ENCODE measurements around the gene CLASRP. TPM values are rescaled to one million over a fixed set of nuclear protein-coding genes. Genes with fewer than 3 reads are reported as not detected.

The CLASRP gene
- total RNA-seq, 3 donors from 2014 or later: 49.9 to 80.3 (median 57.0) TPM

DNA sequence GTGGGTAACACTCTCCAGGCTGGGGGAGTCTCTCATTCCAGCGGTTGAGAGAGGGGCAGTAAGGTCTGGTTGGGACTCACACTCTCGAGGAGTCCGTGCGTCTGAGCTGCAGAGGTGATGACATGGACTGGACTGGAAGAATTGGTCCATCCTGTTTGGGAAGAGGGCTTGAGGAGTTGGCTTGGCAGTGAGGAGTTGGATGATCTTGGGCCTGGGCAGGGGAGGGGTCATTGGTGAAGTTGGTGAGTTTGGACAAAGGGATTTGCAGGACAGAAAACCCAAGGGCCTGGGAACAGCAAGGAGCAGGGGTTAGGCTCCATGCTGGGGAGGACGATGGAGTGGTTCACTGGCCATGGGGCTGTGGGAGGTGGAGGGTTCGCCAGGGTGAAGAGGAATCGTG, 57.9 kb downstream of the CLASRP start:
- H3K36me3 ChIP-seq: no peaks in the 10 kb centered on the region
- no peaks in the 10 kb centered on the region for H3K27me3 ChIP-seq
- peak overlapping the region; percentile 81 to 93 for H3K27ac ChIP-seq
- H3K4me3 ChIP-seq: no peak overlapping the region
- intact Hi-C loops (cut with DNase I; ENCODE audit: low total_unique reads): no loop called here
- DNase-seq (ENCODE audit: low spot score in 2 of 2): no peak
- TF ChIP-seq POLR2AphosphoS5 (IDR thresholded peaks at IDR 0.05): no peak
- no peak for TF ChIP-seq CTCF (IDR thresholded peaks at IDR 0.05)
- no peak for TF ChIP-seq POLR2A (IDR thresholded peaks at IDR 0.05)
- H3K9me3 ChIP-seq: no peaks in the 10 kb centered on the region
- H3K4me1 ChIP-seq: peaks cover 21 to 47% of the 10 kb centered on the region in 2 donors

- H3K4me1 ChIP-seq: peaks cover 21 to 48% of the 10 kb centered on the region in 2 donors
- no peaks in the 10 kb centered on the region for H3K27me3 ChIP-seq
- H3K9me3 ChIP-seq: no peaks in the 10 kb centered on the region
- DNase-seq (ENCODE audit: low spot score in 2 of 2): no peak
- H3K4me3 ChIP-seq: peak overlapping the region in 1 of 3 donors; percentile 31
- TF ChIP-seq POLR2A (IDR thresholded peaks at IDR 0.05): no peak
- TF ChIP-seq POLR2AphosphoS5 (IDR thresholded peaks at IDR 0.05): no peak
- no peak for TF ChIP-seq CTCF (IDR thresholded peaks at IDR 0.05)
- peak overlapping the region; percentile 81 to 93 for H3K27ac ChIP-seq
- H3K36me3 ChIP-seq: no peaks in the 10 kb centered on the region
- intact Hi-C loops (cut with DNase I; ENCODE audit: low total_unique reads): no loop called here
Measured at GRCh38 chr19:45097450-45097775, 58.6 kb downstream of the CLASRP start.

- TF ChIP-seq CTCF (IDR thresholded peaks at IDR 0.05) (no peak), POLR2AphosphoS5 (IDR thresholded peaks at IDR 0.05) (peak in 1 of 3 donors; percentile 46), POLR2A (IDR thresholded peaks at IDR 0.05) (no peak)
- peak overlapping the region in 2 of 3 donors; percentile 7 to 48 for H3K4me3 ChIP-seq
- H3K27ac ChIP-seq: peak overlapping the region; percentile 81 to 93
- no peaks in the 10 kb centered on the region for H3K36me3 ChIP-seq
- no peaks in the 10 kb centered on the region for H3K27me3 ChIP-seq
- peak; percentile 71 to 80 for DNase-seq (ENCODE audit: low spot score in 2 of 2)
- peaks cover 21 to 53% of the 10 kb centered on the region in 2 donors for H3K4me1 ChIP-seq
- no peaks in the 10 kb centered on the region for H3K9me3 ChIP-seq
- intact Hi-C loops (cut with DNase I; ENCODE audit: low total_unique reads): no loop called here
Measured at GRCh38 chr19:45097776-45098520, 59.1 kb downstream of the CLASRP start.

GRCh38 chr19:45098521-45099466, 59.9 kb downstream of the CLASRP start:
- H3K4me1 ChIP-seq: peaks cover 21 to 59% of the 10 kb centered on the region in 2 donors
- intact Hi-C loops (cut with DNase I; ENCODE audit: low total_unique reads): no loop called here
- no peaks in the 10 kb centered on the region for H3K9me3 ChIP-seq
- H3K4me3 ChIP-seq: peak overlapping the region; percentile 2 to 48 (median 7)
- H3K27me3 ChIP-seq: no peaks in the 10 kb centered on the region
- peak overlapping the region; percentile 81 to 93 for H3K27ac ChIP-seq
- TF ChIP-seq POLR2AphosphoS5 (IDR thresholded peaks at IDR 0.05): no peak
- no peak for TF ChIP-seq CTCF (IDR thresholded peaks at IDR 0.05)
- TF ChIP-seq POLR2A (IDR thresholded peaks at IDR 0.05): no peak
- no peaks in the 10 kb centered on the region for H3K36me3 ChIP-seq
- DNase-seq (ENCODE audit: low spot score in 2 of 2): no peak

Measured in breast epithelium (tissue), 4 donors.